T-helper 1 cell treated with Interleukin-12 subunit alpha and Interleukin-12 subunit beta and Interleukin-4 antibody, amounts not matched to agents 30 μg/mL and 1 μg/mL, for 36 hours (primary cell): ENCODE data around the gene CHRND.

Source experiments
- H3K27ac Mint-ChIP-seq: one replicate; pipeline ENCODE4 v1.8.0; 2021; ENCODE audit warnings: mild to moderate bottlenecking, mixed read lengths
- H3K27me3 Mint-ChIP-seq: one replicate; pipeline ENCODE4 v1.8.0; 2021; ENCODE audit warnings: low read depth, mixed read lengths
- H3K36me3 Mint-ChIP-seq: one replicate; pipeline ENCODE4 v1.8.0; 2021; ENCODE audit warnings: low read depth, mixed read lengths
- H3K4me1 Mint-ChIP-seq: one replicate; pipeline ENCODE4 v1.8.0; 2021; ENCODE audit warnings: low read depth, mixed read lengths
- H3K4me3 Mint-ChIP-seq: one replicate; pipeline ENCODE4 v1.8.0; 2021; ENCODE audit warnings: mild to moderate bottlenecking, moderate library complexity, mixed read lengths
- H3K9me3 Mint-ChIP-seq: one replicate; pipeline ENCODE4 v1.8.0; 2021; ENCODE audit warnings: mixed read lengths

CHRND gene

GRCh38 chr2:232485348-232485756 lies 40.6 kb upstream of the CHRND start:
- Mint-ChIP-seq H3K36me3 (peaks cover 1% of the 10 kb centered on the region), H3K27me3 (peaks cover 40% of the 10 kb centered on the region), H3K27ac (no peak overlapping the region), H3K4me1 (no peaks in the 10 kb centered on the region), H3K4me3 (no peak overlapping the region), H3K9me3 (no peaks in the 10 kb centered on the region)

GRCh38 chr2:232485757-232486557 lies 40.0 kb upstream of the CHRND start:
- Mint-ChIP-seq H3K9me3 (no peaks in the 10 kb centered on the region), H3K27ac (no peak overlapping the region), H3K27me3 (peaks cover 42% of the 10 kb centered on the region), H3K36me3 (peaks cover 1% of the 10 kb centered on the region), H3K4me1 (no peaks in the 10 kb centered on the region), H3K4me3 (no peak overlapping the region)

- Mint-ChIP-seq H3K27me3 (peaks cover 46% of the 10 kb centered on the region), H3K9me3 (no peaks in the 10 kb centered on the region), H3K4me3 (no peak overlapping the region), H3K27ac (no peak overlapping the region), H3K4me1 (no peaks in the 10 kb centered on the region), H3K36me3 (peaks cover 1% of the 10 kb centered on the region)
Observed at GRCh38 chr2:232486558-232487384, 39.2 kb upstream of the CHRND start.

GRCh38 chr2:232487385-232488096 lies 38.4 kb upstream of the CHRND start, which contains the start of gene ECEL1:
Gene ECEL1 (minus strand): TSS chr2:232487834. CDS start chr2:232486653, 1,181 bp downstream.
- no peak within 1 kb of the TSS for H3K4me3 Mint-ChIP-seq
- peaks cover 1% of the 10 kb centered on the region for H3K36me3 Mint-ChIP-seq
- no peaks in the 10 kb centered on the region for H3K9me3 Mint-ChIP-seq
- H3K27ac Mint-ChIP-seq: no peak within 1 kb of the TSS
- no peaks in the 10 kb centered on the region for H3K4me1 Mint-ChIP-seq
- H3K27me3 Mint-ChIP-seq: peaks cover 46% of the 10 kb centered on the region

- Mint-ChIP-seq H3K27ac (no peak overlapping the region), H3K27me3 (peaks cover 46% of the 10 kb centered on the region), H3K4me1 (no peaks in the 10 kb centered on the region), H3K4me3 (no peak overlapping the region), H3K36me3 (peaks cover 1% of the 10 kb centered on the region), H3K9me3 (no peaks in the 10 kb centered on the region)
Observed at GRCh38 chr2:232488097-232488711, 37.8 kb upstream of the CHRND start.

GRCh38 chr2:232488721-232489300 lies 37.1 kb upstream of the CHRND start:
- no peaks in the 10 kb centered on the region for H3K4me1 Mint-ChIP-seq
- H3K9me3 Mint-ChIP-seq: no peaks in the 10 kb centered on the region
- peaks cover 1% of the 10 kb centered on the region for H3K36me3 Mint-ChIP-seq
- H3K4me3 Mint-ChIP-seq: no peak overlapping the region
- H3K27ac Mint-ChIP-seq: no peak overlapping the region
- peaks cover 46% of the 10 kb centered on the region for H3K27me3 Mint-ChIP-seq

- peaks cover 1% of the 10 kb centered on the region for H3K36me3 Mint-ChIP-seq
- no peaks in the 10 kb centered on the region for H3K4me1 Mint-ChIP-seq
- H3K27me3 Mint-ChIP-seq: peaks cover 39% of the 10 kb centered on the region
- no peak overlapping the region for H3K4me3 Mint-ChIP-seq
- no peaks in the 10 kb centered on the region for H3K9me3 Mint-ChIP-seq
- H3K27ac Mint-ChIP-seq: no peak overlapping the region
Observed at GRCh38 chr2:232489516-232490220, 36.3 kb upstream of the CHRND start.

- peaks cover 1% of the 10 kb centered on the region for H3K36me3 Mint-ChIP-seq
- no peak overlapping the region for H3K4me3 Mint-ChIP-seq
- no peak overlapping the region for H3K27ac Mint-ChIP-seq
- no peaks in the 10 kb centered on the region for H3K9me3 Mint-ChIP-seq
- no peaks in the 10 kb centered on the region for H3K4me1 Mint-ChIP-seq
- peaks cover 31% of the 10 kb centered on the region for H3K27me3 Mint-ChIP-seq
Observed at GRCh38 chr2:232490221-232491138, 35.5 kb upstream of the CHRND start.

GRCh38 chr2:232491139-232491780 lies 34.7 kb upstream of the CHRND start:
- Mint-ChIP-seq H3K9me3 (no peaks in the 10 kb centered on the region), H3K4me3 (no peak overlapping the region), H3K4me1 (no peaks in the 10 kb centered on the region), H3K27ac (no peak overlapping the region), H3K36me3 (peaks cover 1% of the 10 kb centered on the region), H3K27me3 (peaks cover 31% of the 10 kb centered on the region)

- peaks cover 31% of the 10 kb centered on the region for H3K27me3 Mint-ChIP-seq
- no peaks in the 10 kb centered on the region for H3K4me1 Mint-ChIP-seq
- no peaks in the 10 kb centered on the region for H3K9me3 Mint-ChIP-seq
- H3K27ac Mint-ChIP-seq: no peak overlapping the region
- H3K4me3 Mint-ChIP-seq: no peak overlapping the region
- peaks cover 1% of the 10 kb centered on the region for H3K36me3 Mint-ChIP-seq
Observed at GRCh38 chr2:232492236-232492848, 33.6 kb upstream of the CHRND start.

GRCh38 chr2:232492963-232493700 lies 32.8 kb upstream of the CHRND start:
- peaks cover 1% of the 10 kb centered on the region for H3K36me3 Mint-ChIP-seq
- H3K4me3 Mint-ChIP-seq: no peak overlapping the region
- H3K27me3 Mint-ChIP-seq: peaks cover 28% of the 10 kb centered on the region
- no peak overlapping the region for H3K27ac Mint-ChIP-seq
- H3K4me1 Mint-ChIP-seq: no peaks in the 10 kb centered on the region
- no peaks in the 10 kb centered on the region for H3K9me3 Mint-ChIP-seq
